Ureter (tissue), 1 donor: ENCODE measurements around the gene CERS6. TPM values are rescaled to one million over a fixed set of nuclear protein-coding genes. Genes with fewer than 3 reads are reported as not detected.
A peak's percentile ranks its signal among the peaks of the same experiment; 100 is the strongest.
"Not testable (repeated sequence)": the region's sequence is repeated elsewhere in the genome, so short reads cannot be mapped to it uniquely, and the experiment has no call there.

Experiments
- DNase-seq: peaks from one replicate; pipeline ENCODE4 v3.0.0-alpha.2; 2020; ENCODE audit warnings: low spot score
- total RNA-seq: library from RNA; stranded (reverse); gene quantifications from one replicate; pipeline ENCODE4 v1.2.4, GENCODE V29; 2023
- donor health status: DM: yes; HTN: yes; CAD: no.

The CERS6 gene, protein sequence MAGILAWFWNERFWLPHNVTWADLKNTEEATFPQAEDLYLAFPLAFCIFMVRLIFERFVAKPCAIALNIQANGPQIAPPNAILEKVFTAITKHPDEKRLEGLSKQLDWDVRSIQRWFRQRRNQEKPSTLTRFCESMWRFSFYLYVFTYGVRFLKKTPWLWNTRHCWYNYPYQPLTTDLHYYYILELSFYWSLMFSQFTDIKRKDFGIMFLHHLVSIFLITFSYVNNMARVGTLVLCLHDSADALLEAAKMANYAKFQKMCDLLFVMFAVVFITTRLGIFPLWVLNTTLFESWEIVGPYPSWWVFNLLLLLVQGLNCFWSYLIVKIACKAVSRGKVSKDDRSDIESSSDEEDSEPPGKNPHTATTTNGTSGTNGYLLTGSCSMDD
- 29.3 TPM for total RNA-seq

DNA sequence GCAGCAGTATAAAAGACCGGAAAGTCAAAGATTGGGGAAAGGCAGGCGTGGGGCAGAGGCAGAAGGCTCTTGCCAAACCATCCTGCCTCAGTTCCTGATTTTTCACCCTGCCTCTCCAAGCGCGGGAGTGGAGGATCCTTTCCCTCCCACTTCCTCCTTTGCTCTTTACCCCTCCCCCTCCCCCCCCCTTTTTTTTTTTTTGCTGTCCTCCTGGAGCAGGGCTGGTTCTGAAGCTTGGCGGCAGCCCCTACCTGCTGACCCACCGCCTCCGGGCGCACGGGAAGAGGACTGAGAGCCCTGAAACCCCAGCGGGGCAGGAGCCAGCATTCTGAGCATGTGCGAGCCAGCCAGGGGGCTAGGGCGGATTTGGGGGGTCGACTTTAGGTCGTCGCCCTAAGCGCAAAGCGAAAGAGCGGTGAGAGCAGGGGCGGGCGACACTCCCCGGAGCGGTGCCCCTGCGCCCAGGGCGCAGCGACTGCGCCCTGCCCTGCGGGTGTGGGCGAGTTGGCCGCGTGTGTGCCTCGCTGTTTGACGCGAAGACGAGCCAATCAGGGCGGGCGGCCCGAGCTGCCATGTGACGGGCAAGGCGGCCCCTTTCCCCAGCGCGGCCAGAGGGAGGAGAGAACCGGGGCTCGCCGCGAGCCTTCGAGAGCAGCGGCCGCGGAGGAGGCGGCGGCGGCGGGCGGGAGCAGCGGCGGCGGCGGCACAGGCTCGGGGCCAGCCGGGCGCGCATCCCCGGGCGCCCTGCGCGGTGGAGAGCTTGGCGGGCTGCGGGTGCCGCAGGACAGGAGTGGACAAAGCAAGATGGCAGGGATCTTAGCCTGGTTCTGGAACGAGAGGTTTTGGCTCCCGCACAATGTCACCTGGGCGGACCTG, at the start of gene CERS6:
Gene CERS6 (plus strand): TSS at position 628 of the 876 bp plus-strand sequence. CDS start 177 bp downstream, at position 805.
- DNase-seq, result peak; percentile 96

DNA sequence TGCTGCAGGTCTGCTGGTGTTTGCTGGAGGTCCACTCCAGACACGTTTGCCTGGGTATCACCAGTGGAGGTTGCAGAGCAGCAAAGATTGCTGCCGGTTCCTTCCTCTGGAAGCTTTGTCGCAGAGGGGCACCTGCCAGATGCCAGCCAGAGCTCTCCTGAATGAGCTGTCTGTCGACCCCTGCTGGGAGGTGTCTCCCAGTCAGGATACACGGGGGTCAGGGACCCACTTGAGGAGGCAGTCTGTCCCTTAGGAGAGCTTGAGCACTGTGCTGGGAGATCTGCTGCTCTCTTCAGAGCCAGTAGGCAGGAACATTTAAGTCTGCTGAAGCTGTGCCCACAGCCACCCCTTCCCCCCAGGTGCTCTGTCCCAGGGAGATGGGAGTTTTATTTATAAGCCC, 43.8 kb upstream of the CERS6 start:
- not testable (repeated sequence) for DNase-seq

DNA sequence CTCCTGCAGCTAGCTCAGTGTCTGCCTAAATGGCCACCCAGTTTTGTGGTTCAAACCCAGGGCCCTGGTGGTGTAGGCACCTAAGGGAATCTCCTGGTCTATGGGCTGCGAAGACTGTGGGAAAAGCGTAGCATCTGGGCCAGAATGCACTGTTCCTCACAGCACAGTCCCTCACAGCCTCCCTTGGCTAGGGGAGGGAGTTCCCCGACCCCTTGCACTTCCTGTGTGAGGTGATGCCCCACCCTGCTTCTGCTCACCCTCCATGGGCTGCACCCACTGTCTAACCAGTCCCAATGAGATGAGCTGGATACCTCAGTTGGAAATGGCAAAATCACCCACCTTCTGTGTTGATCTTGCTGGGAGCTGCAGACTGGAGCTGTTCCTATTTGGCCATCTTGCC, 43.0 kb upstream of the CERS6 start:
- DNase-seq, result not testable (repeated sequence)

DNA sequence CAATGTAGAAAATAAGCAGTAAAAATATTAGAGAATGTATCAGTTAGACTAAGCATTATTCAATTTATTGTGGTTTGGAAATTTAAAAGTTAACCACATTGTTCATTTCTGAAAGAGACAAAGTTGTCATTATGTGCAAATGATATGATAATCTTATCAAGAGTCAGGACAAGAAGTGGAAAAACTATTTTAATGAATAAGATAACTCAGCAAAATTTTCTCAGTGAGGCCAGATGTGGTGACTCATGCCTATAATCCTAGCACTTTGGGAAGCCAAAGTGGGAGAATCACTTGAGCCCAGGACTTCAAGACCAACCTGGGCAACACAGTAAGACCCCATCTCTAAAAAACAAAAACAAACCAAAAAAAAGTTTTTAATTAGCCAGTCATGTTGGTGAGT, 39.5 kb upstream of the CERS6 start:
- DNase-seq, result no peak

DNA sequence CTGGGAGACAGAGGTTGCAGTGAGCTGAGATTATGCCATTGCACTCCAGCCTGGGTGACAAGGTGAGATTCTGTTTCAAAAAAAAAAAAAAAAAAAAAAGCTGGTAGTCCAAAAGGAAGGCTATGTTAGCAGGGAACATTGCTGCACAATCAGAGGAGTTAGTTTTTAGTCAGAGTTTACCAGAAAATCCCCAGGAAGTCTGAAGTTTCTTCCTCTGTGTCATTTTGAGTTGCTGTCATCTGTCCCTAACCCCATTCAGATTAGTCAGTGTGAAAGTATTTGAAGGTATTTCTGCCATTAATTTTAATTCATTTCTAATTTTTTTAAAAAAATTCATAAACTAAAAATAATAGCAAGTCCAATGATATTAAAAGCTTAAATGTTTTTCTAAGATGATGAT, 33.5 kb upstream of the CERS6 start:
- DNase-seq, result no peak

DNA sequence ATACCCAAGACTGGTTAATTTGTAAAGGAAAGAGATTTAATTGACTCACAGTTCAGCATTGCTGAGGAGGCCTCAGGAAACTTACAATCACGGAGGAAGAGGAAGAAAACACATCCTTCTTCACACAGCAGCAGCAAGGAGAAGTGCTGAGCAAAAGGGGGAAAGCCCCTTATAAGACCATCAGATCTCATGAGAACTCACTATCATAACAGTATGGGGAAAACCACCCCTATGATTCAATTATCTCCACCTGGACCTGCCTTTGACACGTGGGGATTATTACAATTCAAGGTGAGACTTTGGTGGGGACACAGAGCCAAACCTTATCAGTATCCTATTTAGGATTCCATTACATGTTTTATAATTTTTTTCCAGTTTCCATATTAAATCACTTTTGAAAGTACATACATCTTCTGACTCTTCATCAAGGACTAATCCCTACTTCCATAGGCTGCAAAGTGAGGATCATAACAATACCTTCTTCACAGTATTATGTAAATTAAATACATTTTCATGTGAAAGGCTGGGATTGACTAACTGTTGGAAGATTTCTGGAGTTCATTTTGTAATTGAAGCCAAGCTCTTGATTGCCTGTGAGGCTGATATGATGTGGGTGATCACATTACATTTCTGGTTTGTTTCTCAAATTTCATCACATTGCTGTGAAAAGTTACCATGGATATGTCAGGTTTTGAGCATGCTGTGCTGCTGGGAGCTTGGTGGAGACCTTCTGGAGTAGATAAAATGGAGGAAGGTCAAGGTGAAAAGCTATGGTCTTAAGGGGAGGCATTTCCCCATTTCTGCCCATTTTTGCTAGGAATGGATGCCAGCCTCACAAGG, 31.7 kb upstream of the CERS6 start:
- no peak for DNase-seq

DNA sequence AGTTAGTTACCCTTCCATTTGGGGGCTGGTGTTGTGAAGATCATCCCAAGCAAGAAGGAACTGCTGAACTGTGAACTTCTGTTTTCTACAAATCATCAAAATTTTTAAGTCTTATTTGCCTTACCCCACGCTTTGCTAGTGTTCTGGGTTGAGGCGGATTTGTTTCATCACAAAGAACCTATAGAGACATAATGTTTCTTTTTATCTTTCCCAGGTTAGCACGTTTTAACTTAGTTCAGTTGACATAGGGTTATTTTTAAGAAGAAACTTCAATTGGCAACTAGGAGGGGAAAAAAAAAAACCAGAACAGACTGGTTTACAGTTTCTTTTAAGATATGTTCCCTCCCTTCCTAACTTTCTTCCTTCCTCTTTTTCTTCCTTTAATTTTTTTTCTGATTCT, 31.1 kb upstream of the CERS6 start:
- no peak for DNase-seq

DNA sequence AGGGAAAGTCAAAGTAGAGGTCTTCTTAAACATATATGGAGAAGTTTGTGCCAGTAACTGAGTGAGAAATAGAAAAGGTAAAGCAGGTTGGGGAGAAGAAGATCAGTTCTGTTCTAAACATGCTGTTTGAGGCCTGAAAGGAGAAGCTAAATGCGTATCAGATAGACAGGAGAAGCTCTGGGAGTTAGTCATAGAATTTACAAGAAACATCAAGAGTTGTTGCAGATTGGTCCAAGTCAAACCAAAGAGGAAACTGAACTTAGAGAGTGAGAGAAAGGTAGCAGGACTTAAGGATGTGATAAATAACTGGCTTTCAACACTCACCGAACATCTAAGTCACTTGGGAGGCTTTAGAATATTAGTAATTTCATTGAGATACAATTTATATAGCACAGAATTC, 29.2 kb upstream of the CERS6 start:
- DNase-seq, result no peak

DNA sequence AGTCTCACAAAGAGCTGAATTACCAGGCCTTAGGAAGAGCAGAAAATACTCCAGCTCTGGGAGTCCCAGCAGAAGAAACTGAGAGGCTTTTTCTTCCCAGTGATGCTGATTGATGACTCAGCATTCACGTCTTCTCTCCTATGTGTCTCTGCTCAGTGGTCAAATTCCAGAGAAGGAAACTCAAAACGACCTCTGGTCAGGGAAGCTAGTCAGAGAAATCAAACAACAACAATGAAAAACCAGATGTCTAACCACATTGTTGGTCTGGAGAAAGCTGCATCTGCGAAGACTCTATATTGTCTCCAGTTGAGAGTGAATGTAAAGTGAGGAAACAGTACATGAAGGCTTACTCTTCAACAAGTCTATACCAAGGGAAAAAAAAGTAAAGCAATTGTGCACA, 28.6 kb upstream of the CERS6 start:
- DNase-seq, result no peak

DNA sequence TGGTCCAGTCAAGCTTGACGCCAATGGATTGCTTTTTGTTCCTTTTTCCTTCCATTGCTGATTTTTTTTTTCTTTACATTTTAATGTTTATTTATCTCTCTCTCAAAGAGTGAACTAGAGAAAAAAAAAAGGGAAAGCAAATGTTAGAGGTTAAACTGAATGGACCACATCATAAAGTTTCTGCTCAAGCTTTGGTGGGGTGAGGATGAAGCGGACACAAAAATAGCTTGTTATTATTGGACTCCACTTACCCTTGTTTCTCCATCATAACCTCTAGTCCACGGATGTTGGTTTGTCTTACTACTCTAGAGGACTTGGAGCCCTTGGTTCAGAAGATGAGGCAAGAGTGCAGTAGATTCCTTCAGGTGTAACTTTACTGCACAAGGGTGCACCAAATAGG, 27.6 kb upstream of the CERS6 start:
- no peak for DNase-seq

DNA sequence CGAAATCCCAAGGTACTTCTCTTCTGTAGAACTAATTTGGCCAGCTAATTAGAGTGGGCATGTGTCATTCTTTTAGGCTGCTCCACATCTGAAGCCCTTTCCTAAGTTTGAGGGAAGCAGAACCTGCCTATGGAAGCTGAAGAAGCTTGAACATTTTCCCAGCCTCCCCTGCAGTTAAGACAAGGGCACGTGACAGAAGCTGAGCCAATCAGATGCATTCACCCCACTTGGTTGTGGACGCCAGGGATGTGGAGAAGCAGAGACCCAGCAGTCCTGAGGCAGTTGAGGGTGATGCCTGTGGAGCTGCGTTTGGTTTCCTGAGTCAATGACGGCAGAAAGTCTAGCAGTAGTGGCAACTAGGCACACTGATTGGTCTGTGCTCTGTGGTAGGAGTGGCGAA, 26.1 kb upstream of the CERS6 start:
- DNase-seq, result no peak

DNA sequence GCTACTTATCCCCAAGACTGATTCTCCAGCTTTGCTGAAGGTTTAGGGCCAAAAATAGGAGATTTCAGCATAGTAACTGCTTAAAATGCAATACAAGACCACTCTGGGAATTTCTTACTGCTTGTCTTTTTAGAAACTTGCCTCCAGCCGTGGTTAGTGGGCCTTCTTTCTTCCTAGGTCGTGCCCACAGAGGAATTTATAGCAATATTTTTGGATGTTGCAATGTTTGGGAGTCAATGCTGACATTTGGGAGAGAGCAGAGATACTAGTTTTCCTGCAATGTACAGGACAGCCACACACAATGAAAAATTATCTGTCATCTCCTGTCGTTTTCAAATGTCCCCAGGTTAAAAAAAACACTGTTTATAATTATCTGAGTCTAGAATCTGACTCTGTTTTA, 25.6 kb upstream of the CERS6 start:
- DNase-seq, result no peak

DNA sequence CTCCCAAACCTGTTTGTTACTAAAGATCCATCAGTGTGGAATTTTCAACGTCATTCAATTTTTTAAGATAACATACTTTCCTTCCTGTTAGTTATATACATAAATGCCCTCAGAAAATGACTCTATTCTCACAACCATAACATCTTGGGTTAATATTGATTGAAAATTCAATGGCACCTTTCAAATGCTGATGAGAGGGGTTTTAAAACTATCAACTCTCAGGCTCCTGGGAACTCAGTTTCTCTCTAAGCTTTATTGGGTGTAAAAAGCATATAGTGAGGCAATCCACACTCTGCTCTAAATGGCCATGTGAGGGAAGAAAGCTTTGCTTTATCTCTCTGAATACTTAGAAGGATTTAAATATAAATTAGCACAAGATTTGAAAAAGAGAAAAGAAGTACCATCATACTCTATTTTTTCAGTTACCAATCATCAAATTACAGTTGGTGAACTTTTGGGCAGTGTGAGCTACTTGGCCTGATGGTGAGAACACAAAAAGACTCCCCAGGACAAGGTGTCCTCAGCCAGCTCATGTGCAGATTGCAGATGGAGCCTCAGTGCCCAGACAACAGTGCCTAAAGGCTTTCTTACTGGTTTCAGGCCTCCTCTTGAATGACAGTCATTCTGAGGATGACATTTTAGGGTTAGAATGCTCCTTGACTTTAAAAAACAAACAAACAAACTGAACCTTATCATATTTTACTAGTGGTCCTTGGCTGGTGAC, 24.6 kb upstream of the CERS6 start:
- no peak for DNase-seq

DNA sequence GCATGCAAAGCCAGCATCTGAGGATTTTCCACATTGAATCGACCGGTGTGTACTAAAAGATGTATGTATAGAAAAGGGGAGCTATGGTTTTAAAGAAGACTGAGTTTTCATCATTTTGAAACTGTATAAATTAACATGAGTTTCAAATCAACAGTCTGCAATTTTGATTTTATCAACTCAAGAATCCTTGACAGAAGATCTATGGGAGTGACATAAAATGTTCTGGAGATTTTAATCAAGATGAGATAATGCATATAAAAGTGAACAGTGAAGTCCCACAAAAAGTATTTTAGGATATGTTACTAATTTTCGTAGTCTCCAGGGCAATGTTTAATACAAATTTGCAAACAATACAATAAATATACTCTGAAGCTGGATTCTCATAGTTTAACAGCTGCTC, 24.0 kb upstream of the CERS6 start:
- DNase-seq, result no peak

DNA sequence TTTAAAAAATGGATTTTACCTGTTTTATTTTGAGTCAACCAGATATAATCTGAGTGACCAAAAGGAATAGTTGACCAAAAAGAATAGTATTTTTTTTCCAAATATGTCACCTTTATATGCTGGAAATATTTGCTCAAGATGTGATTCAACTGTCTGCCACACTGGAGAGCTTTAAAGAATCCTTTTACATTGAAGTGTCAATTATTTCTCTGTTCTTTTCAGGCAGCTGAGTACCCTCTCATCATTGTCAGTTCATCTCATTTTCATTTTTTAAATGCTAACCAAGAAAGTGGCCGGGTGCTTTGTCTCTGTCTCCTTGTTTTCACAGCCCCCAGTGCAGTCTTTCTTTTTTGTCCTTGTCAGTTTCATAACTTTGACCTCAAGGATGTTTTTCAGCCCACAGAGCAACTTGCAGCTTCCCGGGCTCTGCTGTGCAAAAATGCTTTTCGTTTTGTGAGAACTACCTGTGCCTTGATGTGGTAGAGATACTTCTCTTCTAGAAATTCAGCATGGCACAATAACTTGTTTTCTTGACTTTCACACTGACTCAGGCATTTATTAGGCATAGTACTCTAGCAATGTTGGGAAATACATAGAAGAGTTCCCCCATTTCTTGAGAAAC, 23.4 kb upstream of the CERS6 start:
- no peak for DNase-seq

DNA sequence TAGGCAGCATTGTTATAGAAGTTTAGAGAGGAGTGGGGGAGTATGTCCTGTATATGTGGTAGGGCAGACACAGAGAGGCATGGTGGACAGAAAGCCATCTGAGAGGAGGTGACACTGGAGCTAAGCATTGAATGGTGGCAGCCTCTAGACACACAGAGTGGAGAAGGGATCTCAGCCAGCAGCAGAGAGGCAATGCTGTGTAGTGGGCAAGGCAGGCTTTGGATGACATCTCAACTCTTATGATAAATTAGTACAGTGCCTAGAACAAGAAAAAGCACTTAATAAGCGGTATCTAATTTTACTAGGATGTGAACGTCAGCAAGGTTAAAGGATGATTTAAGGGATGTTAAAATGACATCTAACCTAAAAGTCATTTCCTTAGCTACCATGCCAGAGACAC, 22.5 kb upstream of the CERS6 start:
- DNase-seq, result no peak

DNA sequence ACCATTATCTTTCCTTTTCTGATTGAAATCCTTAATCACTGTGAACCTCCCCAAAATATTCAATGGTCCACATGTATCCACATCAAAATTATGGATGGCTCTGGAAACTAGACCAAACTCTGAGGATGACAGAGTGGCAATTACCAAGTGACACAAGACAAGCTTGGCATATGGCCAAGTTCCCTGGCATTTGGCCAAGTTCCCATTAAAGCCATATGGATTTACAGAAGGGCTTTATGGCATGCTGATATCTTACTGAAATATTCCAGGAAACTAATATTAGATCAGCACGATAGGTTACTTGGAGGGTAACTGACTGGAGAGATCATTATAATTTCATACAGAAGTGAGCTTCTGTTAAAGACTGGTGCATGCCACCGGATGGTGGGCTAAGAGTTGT, 21.9 kb upstream of the CERS6 start:
- DNase-seq, result no peak

DNA sequence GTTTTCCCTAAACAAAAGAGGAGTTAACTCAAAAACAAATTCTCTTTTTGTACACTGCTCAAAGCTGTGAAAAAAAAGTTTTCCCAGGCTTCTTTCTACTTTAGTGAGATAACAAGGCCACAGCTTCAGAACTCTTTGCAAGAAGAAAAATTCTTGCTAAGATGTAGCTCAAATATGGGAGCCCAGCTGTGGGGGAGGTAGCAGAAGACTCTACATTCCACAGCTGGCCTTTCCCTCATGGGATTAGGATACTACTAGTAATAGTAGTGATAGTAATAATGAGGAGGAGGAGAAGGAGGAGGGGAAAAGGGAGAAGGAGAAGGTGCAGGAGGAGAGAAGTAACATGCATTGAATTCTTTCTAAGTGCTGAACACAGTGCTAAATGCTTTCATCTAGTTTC, 19.2 kb upstream of the CERS6 start:
- DNase-seq, result no peak

DNA sequence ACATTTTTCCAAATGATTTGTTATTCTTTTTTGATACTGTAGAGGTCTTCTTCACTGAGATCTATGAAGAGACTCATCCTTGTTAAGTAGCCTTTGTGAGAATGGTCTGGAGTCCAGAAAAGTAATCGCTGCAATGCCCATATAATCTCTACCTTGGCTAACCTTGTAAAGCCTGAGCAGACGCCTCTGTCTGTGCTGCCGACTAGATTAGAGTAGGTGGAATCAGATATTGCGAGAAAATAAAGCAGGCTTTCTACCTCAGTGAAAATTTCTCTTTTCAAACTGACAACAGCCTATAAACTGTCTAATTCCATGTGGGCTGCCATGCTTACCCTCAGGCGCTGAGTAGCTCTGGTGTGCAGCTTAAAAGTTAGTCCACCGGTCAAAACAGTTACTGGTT, 17.5 kb upstream of the CERS6 start:
- no peak for DNase-seq

DNA sequence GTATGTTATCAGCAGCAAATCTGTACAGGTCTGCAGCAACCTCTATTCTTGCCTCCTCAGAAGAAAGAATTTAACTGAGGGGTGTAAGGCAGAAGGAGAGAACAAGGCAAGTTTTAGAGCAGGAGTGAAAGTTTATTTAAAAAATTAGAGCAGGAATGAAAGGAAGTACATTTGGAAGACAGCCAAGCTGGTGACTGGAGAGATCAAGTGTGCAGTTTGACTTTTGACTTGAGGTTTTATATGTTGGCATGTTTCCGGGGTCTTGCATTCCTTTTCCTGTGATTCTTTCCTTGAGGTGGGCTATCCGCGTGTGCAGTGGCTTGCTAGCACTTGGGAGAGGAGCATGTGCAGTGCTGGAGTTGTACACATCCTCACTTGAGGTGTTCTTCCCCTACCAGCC, 16.5 kb upstream of the CERS6 start:
- DNase-seq, result no peak
